Neural progenitor cell (in vitro differentiated cells): ENCODE data around the gene HOXC5. TPM values are rescaled to one million over a fixed set of nuclear protein-coding genes. Genes with fewer than 3 reads are reported as not detected.
A peak's percentile ranks its signal among the peaks of the same experiment; 100 is the strongest.

ENCODE experiments used
- DNase-seq: peaks from one replicate; pipeline ENCODE4 v3.0.0-alpha.2; 2016; ENCODE audit warnings: low spot score
- H2AFZ ChIP-seq: fragments of 200-600 bp; sonication (generic); replicated peaks from 2 replicates; pipeline ENCODE4 v1.6.1; 2016; ENCODE audit warnings: antibody characterized with exemption
- H3F3A ChIP-seq: fragments of 200-600 bp; sonication (generic); 2 replicates; pipeline ENCODE4 v1.6.1; 2016; ENCODE audit warnings: antibody characterized with exemption, low read depth
- H3K27ac ChIP-seq: fragments of 200-600 bp; sonication (generic); 2 replicates; pipeline ENCODE4 v1.5.1; 2016; ENCODE audit warnings: mild to moderate bottlenecking
- H3K27me3 ChIP-seq: fragments of 200-600 bp; sonication (generic); 2 replicates; pipeline ENCODE4 v1.6.1; 2016; ENCODE audit warnings: mild to moderate bottlenecking, moderate library complexity
- H3K36me3 ChIP-seq: fragments of 200-600 bp; sonication (generic); 2 replicates; pipeline ENCODE4 v1.5.1; 2016
- H3K4me1 ChIP-seq: fragments of 200-600 bp; sonication (generic); 2 replicates; pipeline ENCODE4 v1.6.1; 2016; ENCODE audit warnings: mixed run types
- H3K4me2 ChIP-seq: fragments of 200-600 bp; sonication (generic); 2 replicates; pipeline ENCODE4 v1.6.1; 2016
- H3K4me3 ChIP-seq: fragments of 200-600 bp; sonication (generic); 2 replicates; pipeline ENCODE4 v1.5.1; 2016
- H3K79me2 ChIP-seq: fragments of 200-600 bp; sonication (generic); 2 replicates; pipeline ENCODE4 v1.6.1; 2016; ENCODE audit warnings: low read depth
- H3K9ac ChIP-seq: fragments of 200-600 bp; sonication (generic); 2 replicates; pipeline ENCODE4 v1.6.1; 2016
- H3K9me3 ChIP-seq: fragments of 200-600 bp; sonication (generic); 2 replicates; pipeline ENCODE4 v1.5.1; 2016; ENCODE audit warnings: low read depth
- H4K20me1 ChIP-seq: fragments of 200-600 bp; sonication (generic); 2 replicates; pipeline ENCODE4 v1.6.1; 2016; ENCODE audit warnings: low read depth
- H3K27ac Mint-ChIP-seq: 3 replicates; pipeline ENCODE4 v1.8.0; 2021; ENCODE audit warnings: mixed read lengths
- H3K27me3 Mint-ChIP-seq: 2 replicates; pipeline ENCODE4 v1.8.0; 2022; ENCODE audit warnings: low read depth, mild to moderate bottlenecking, inconsistent platforms, moderate library complexity, mixed read lengths; ENCODE audit not compliant: insufficient read depth
- H3K36me3 Mint-ChIP-seq: 3 replicates; pipeline ENCODE4 v1.8.0; 2021; ENCODE audit warnings: mixed read lengths
- H3K4me1 Mint-ChIP-seq: 3 replicates; pipeline ENCODE4 v1.8.0; 2021; ENCODE audit warnings: mixed read lengths
- H3K4me3 Mint-ChIP-seq: 3 replicates; pipeline ENCODE4 v1.8.0; 2021; ENCODE audit warnings: mild to moderate bottlenecking, moderate library complexity, mixed read lengths
- H3K9me3 Mint-ChIP-seq: 3 replicates; pipeline ENCODE4 v1.8.0; 2020; ENCODE audit warnings: mixed read lengths
- EZH2 ChIP-seq: fragments of 200-600 bp; sonication (generic); IDR thresholded peaks from 2 replicates; pipeline ENCODE4 v1.6.1; 2017; ENCODE audit warnings: antibody characterized with exemption, mild to moderate bottlenecking, moderate library complexity
- EZH2phosphoT487 ChIP-seq: fragments of 200-600 bp; sonication (generic); IDR thresholded peaks from 2 replicates; pipeline ENCODE4 v1.6.1; 2017; ENCODE audit warnings: antibody characterized with exemption
- total RNA-seq: library from RNA; depleted of rRNA; stranded (reverse); fragments of >200 nt; gene quantifications from 2 replicates; pipeline ENCODE4 v1.2.3, GENCODE V29; 2015; ENCODE audit warnings: low replicate concordance
- TF ChIP-seq, protein P1 (sequence below): fragments of 200-600 bp; sonication (generic); IDR thresholded peaks from 2 replicates; pipeline ENCODE4 v1.5.1; 2017; ENCODE audit warnings: antibody characterized with exemption, mild to moderate bottlenecking

The HOXC5 gene
- total RNA-seq, 1 donor from 2014 or later, result not detected

DNA sequence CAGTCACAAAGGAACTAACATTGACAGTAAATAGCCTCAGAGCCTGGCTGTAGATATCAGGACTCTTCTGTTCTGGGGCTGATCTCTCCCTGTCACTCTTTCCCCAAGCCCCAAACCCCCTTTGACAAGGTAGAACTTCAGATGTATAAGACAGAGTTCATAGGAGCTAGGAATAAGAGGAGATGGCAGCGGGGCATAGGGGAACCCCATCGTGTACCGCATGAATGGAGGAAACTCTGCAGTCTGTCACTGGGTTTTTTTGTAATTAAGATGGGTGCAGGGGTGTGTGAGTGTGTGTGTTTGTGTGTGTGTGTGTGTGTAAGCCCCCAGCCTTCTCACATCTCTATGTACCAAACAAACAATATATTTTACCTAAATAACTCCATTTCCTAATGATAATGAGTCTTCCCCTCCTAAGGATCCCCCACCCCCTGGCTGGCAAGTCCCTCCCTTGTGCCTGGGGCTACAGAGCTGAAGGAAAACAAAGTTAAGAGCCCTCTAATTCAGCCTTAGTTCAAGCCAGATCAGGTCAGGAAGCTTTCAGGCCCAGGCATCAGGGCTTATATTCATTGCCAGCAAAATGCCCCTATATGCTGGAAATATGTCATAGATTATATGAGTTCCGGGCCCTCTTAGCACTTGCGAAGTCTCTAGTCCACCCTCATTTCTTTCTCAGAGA lies 11.7 kb downstream of the HOXC5 start:
- H2AFZ ChIP-seq, result no peak overlapping the region
- TF ChIP-seq EZH2phosphoT487, result peak; percentile 44
- TF ChIP-seq EZH2, result no peak
- TF ChIP-seq, protein P1, sequence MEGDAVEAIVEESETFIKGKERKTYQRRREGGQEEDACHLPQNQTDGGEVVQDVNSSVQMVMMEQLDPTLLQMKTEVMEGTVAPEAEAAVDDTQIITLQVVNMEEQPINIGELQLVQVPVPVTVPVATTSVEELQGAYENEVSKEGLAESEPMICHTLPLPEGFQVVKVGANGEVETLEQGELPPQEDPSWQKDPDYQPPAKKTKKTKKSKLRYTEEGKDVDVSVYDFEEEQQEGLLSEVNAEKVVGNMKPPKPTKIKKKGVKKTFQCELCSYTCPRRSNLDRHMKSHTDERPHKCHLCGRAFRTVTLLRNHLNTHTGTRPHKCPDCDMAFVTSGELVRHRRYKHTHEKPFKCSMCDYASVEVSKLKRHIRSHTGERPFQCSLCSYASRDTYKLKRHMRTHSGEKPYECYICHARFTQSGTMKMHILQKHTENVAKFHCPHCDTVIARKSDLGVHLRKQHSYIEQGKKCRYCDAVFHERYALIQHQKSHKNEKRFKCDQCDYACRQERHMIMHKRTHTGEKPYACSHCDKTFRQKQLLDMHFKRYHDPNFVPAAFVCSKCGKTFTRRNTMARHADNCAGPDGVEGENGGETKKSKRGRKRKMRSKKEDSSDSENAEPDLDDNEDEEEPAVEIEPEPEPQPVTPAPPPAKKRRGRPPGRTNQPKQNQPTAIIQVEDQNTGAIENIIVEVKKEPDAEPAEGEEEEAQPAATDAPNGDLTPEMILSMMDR, result no peak
- H3K27ac ChIP-seq, result no peak overlapping the region
- H3K4me2 ChIP-seq, result no peak overlapping the region
- H3F3A ChIP-seq, result no peaks in the 10 kb centered on the region
- Mint-ChIP-seq H3K36me3 (no peaks in the 10 kb centered on the region), H3K4me1 (no peaks in the 10 kb centered on the region), H3K9me3 (peaks cover 9% of the 10 kb centered on the region), H3K27ac (no peak overlapping the region), H3K4me3 (no peak overlapping the region), H3K27me3 (peaks cover 93% of the 10 kb centered on the region)
- peaks cover 49% of the 10 kb centered on the region for H4K20me1 ChIP-seq
- H3K27me3 ChIP-seq, result peaks cover 100% of the 10 kb centered on the region
- no peaks in the 10 kb centered on the region for H3K4me1 ChIP-seq
- H3K4me3 ChIP-seq, result no peak overlapping the region
- H3K9ac ChIP-seq, result no peak overlapping the region
- DNase-seq, result no peak
- no peaks in the 10 kb centered on the region for H3K9me3 ChIP-seq
- no peaks in the 10 kb centered on the region for H3K79me2 ChIP-seq
- H3K36me3 ChIP-seq, result no peaks in the 10 kb centered on the region

DNA sequence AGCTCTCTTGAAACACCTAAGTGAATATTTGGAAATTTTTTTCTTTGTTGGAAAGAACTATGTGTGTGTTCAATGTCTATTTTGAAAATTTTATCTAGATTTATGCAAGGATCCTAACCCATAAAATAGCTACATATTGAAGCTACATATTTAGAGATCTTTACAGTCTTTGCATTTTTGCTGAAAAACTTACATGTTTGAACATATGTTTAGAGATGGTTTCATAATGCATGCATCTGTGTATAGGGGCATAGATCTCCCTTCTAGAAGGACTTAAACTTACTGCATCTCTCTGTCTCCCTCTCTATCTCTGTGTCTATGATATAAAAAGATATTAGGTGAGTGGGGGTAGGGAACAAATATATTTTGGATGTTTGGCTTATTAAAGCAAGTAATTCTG lies 12.6 kb downstream of the HOXC5 start:
- Mint-ChIP-seq H3K36me3 (no peaks in the 10 kb centered on the region), H3K4me1 (no peaks in the 10 kb centered on the region), H3K9me3 (peaks cover 9% of the 10 kb centered on the region), H3K4me3 (no peak overlapping the region), H3K27ac (no peak overlapping the region), H3K27me3 (peaks cover 95% of the 10 kb centered on the region)
- no peak overlapping the region for H3K9ac ChIP-seq
- H3K79me2 ChIP-seq, result no peaks in the 10 kb centered on the region
- no peak for DNase-seq
- H3K36me3 ChIP-seq, result no peaks in the 10 kb centered on the region
- H4K20me1 ChIP-seq, result peaks cover 55% of the 10 kb centered on the region
- H3K4me1 ChIP-seq, result no peaks in the 10 kb centered on the region
- no peaks in the 10 kb centered on the region for H3K9me3 ChIP-seq
- H3K4me2 ChIP-seq, result no peak overlapping the region
- peaks cover 100% of the 10 kb centered on the region for H3K27me3 ChIP-seq
- TF ChIP-seq EZH2phosphoT487 (no peak), EZH2 (no peak)
- TF ChIP-seq, protein P1, result no peak
- H3F3A ChIP-seq, result no peaks in the 10 kb centered on the region
- H3K27ac ChIP-seq, result no peak overlapping the region
- H2AFZ ChIP-seq, result no peak overlapping the region
- no peak overlapping the region for H3K4me3 ChIP-seq

DNA sequence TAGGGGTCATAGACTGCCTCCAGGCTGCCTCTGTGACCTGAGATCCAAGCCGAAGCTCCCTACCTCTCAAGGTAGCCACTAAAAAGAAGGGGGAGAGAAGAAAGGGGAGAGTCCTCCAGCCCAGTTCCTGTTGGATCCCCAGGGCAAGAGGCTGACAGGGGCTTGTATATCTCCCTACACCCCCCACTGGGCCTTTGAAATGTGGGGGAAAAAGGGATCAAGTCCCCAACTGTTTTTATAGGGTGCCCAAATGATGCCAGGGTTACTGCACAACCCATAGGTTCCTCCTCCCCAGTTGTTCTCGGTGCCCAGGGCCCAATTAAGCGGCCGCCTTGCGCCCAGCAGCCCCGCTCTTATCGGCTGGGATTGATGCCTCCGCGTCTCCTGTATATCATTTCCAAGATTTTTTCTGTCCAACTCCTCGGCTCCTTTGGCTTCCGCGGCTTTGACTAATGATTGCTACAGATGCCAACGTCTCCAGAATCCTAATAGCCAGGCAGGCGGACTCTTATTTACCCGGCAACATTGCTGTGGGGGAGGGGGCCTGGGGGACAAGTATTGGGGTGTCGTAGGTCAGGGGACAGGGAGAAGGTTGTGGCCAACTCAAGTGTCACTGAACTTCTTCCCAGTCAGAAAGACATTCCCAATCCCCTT lies 13.1 kb downstream of the HOXC5 start:
- Histone ChIP-seq H3K4me3 (no peak overlapping the region), H3K4me2 (no peak overlapping the region), H3F3A (no peaks in the 10 kb centered on the region), H3K9me3 (no peaks in the 10 kb centered on the region), H3K27me3 (peaks cover 100% of the 10 kb centered on the region), H3K27ac (no peak overlapping the region), H3K9ac (no peak overlapping the region), H3K79me2 (no peaks in the 10 kb centered on the region), H3K4me1 (no peaks in the 10 kb centered on the region), H4K20me1 (peaks cover 61% of the 10 kb centered on the region), H2AFZ (no peak overlapping the region), H3K36me3 (no peaks in the 10 kb centered on the region)
- Mint-ChIP-seq H3K27ac (no peak overlapping the region), H3K9me3 (peaks cover 5% of the 10 kb centered on the region), H3K36me3 (no peaks in the 10 kb centered on the region), H3K4me3 (no peak overlapping the region), H3K4me1 (no peaks in the 10 kb centered on the region), H3K27me3 (peaks cover 96% of the 10 kb centered on the region)
- DNase-seq, result no peak
- TF ChIP-seq EZH2 (no peak), EZH2phosphoT487 (no peak)
- TF ChIP-seq, protein P1, result no peak
